HTERT RPE-1 (cell line): ENCODE data around the gene LGALS9B.
"Not testable (repeated sequence)": the region's sequence is repeated elsewhere in the genome, so short reads cannot be mapped to it uniquely, and the experiment has no call there.

ENCODE experiments used
- in situ Hi-C: fragments of 300-500 bp; cut with MboI; formaldehyde crosslinking; loops from 4 replicates; pipeline ENCODE4 v1.14.3; 2020; ENCODE audit warnings: low sequenced_read_pairs

The LGALS9B gene

GRCh38 chr17:20417492-20418080 lies 49.8 kb downstream of the LGALS9B start:
- in situ Hi-C loops: not testable (repeated sequence)

DNA sequence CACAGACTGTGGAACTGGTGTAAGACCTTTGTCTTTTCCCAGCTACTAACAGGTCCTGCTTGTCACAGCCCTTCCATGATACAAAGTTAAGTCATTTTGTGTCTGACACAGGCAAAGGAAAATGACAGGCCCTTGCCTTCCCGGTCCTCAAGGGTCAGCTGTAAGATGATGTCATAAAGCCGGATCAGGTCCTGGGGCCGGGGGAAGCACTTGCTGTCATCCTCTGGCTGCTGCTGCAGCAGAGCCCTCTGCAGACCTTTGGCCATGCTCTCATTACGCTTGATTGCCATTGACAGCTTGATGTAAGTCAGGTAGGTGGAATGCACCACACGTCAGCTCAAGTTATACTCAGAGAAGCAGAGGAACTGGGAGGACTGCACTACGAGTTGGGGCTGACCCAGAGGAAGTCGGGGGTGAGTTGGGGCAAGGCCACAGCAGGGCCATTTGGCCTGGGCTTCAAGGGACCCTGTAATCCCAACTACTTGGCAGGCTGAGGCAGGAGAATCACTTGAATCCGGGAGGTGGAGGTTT lies 50.9 kb downstream of the LGALS9B start:
- in situ Hi-C loops: not testable (repeated sequence)

DNA sequence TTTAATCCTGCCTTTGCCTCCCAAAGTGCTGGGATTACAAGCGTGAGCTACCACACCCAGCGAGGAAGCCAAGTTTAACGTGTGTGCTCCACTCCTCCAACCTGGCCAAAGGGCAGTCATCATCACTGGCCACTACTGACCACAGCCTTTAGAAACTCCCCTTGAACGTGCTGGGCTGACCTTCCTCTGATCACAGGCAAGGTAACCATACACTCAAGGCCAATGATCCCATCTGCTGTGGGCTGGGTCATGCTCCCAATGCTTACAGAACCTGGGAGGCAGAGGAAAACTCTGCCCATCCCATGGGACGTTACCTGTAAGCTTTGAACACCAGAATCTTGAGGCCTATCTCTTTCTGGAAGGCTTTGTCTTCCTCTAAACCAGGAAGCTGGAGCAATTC lies 51.9 kb downstream of the LGALS9B start:
- in situ Hi-C loops: not testable (repeated sequence)

DNA sequence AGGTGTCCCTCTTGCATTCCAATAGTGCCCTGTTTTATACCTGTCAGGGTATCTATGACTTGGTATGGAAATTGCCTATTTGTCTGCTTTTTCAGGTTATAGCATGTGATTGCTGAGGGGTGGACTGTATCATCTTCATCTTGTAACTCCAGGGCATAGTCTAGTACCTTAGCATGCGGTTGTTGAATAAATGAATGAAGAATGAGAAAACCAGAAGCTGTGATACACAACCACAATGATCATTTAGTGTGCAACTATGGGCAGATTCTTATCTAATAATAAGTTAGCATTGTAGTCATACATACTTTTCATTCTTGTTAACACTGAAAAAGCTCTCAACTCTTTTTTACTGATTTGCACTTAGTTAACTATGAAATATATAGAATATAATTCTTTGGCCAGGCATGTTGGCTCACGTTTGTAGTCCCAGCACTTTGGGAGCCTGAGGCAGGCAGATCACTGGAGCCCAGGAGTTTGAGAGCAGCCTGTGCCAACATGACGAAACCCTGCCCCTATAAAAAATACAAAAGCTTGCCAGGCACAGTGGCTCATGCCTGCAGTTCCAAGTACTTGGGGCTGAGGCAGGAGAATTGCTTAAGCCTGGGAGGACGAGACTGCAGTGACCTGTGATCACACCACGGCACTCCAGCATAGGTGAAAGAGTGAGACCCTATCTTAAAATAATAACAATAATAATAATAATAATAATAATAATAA lies 65.9 kb downstream of the LGALS9B start:
- in situ Hi-C loops: not testable (repeated sequence)

DNA sequence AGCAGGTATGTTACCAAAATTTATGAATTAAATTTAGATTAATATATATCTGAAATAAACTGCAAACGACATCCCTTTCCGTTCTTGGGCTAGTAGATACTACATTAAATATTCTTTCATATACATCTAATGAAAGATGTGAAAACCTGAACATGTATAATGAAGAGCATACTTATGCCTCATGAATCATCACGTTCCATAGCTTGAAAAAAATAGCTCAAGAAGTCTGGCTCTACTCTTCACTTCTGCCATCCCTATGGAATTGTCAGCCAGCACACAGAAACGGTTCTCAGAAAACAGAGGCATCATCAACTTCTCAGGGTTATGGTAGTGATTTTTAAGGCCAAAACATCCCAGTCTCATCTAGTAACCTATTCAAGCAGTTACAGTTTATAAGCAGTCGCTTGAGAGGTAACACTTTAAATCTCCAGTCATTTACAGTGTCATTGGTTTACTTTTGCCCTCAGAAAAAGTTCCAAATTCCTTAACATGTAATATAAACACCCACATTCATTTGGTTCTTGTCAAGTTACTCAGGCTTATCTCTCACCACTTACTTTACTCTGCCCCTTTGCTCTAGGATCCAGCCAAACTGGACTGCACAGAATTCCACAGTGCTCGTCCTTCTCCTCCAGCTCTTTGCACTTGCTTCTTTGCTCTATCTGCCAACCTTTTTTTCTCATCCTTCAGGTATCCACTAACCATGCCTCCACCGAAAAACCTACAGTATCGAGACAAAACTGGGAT lies 66.6 kb downstream of the LGALS9B start:
- in situ Hi-C loops: not testable (repeated sequence)
